MCF 10A (cell line): ENCODE measurements around the gene GPRC5A. TPM values are rescaled to one million over a fixed set of nuclear protein-coding genes. Genes with fewer than 3 reads are reported as not detected.
A peak's percentile ranks its signal among the peaks of the same experiment; 100 is the strongest.
"Not testable (repeated sequence)": the region's sequence is repeated elsewhere in the genome, so short reads cannot be mapped to it uniquely, and the experiment has no call there.

ENCODE experiments used
- Bru-seq: library from RNA; stranded (reverse); fragments of 400-500 nt; gene quantifications from one replicate; lab custom pipeline; 2021; lab: Mats Ljungman, UMichigan
- BruChase-seq, 2 experiments: library from RNA; stranded (reverse); fragments of 400-500 nt; gene quantifications; one replicate each; lab custom pipeline; 2021; lab: Mats Ljungman, UMichigan
- BruUV-seq: library from RNA; stranded (reverse); fragments of 400-500 nt; replicated peaks from 2 replicates; lab custom pipeline; 2021; lab: Mats Ljungman, UMichigan
- CTCF ChIA-PET: fragments of 300-600 bp; sonication (Branson Sonifier 250); formaldehyde crosslinking; extraction: SDS; loops from one replicate; lab custom pipeline; 2021; ENCODE audit warnings: antibody characterized with exemption, inconsistent platforms; lab: Yijun Ruan, JAX
- POLR2A ChIA-PET: fragments of 300-600, 350-650 bp; sonication (Branson Sonifier 250); formaldehyde crosslinking; extraction: SDS; loops from one replicate; lab custom pipeline; 2020; ENCODE audit warnings: antibody characterized with exemption, inconsistent platforms; lab: Yijun Ruan, JAX
- DNase-seq: peaks from one replicate; pipeline ENCODE4 v3.0.0-alpha.2; 2018; ENCODE audit not compliant: unreplicated experiment
- H3K27ac Mint-ChIP-seq: one replicate; pipeline ENCODE4 v1.8.0; 2022; ENCODE audit warnings: mild to moderate bottlenecking, low read depth, mixed read lengths; ENCODE audit not compliant: unreplicated experiment
- H3K27me3 Mint-ChIP-seq: one replicate; pipeline ENCODE4 v1.8.0; 2022; ENCODE audit warnings: mixed read lengths; ENCODE audit not compliant: insufficient read depth, unreplicated experiment
- H3K36me3 Mint-ChIP-seq: one replicate; pipeline ENCODE4 v1.8.0; 2022; ENCODE audit warnings: mild to moderate bottlenecking, moderate library complexity, mixed read lengths; ENCODE audit not compliant: insufficient read depth, unreplicated experiment
- H3K4me1 Mint-ChIP-seq: one replicate; pipeline ENCODE4 v1.8.0; 2022; ENCODE audit warnings: mixed read lengths; ENCODE audit not compliant: insufficient read depth, unreplicated experiment
- H3K4me3 Mint-ChIP-seq: one replicate; pipeline ENCODE4 v1.8.0; 2022; ENCODE audit warnings: mild to moderate bottlenecking, moderate library complexity, mixed read lengths; ENCODE audit not compliant: unreplicated experiment
- H3K9me3 Mint-ChIP-seq: one replicate; pipeline ENCODE4 v1.8.0; 2022; ENCODE audit warnings: mixed read lengths; ENCODE audit not compliant: unreplicated experiment
- CTCF ChIP-seq: fragments of 200-600 bp; IDR thresholded peaks from one replicate; pipeline ENCODE4 v1.8.0; 2022; ENCODE audit warnings: antibody characterized with exemption, mild to moderate bottlenecking; ENCODE audit not compliant: unreplicated experiment
- intact Hi-C: fragments of 100-400 bp; cut with micrococcal nuclease; formaldehyde crosslinking; loops from 2 replicates; pipeline ENCODE4 v1.14.1; 2022
- long read RNA-seq: library from polyadenylated mRNA; stranded (forward); transcript quantifications from one replicate; pipeline ENCODE4 v2.0.0, GENCODE V29; 2022
- total RNA-seq: library from RNA; stranded (reverse); gene quantifications from 2 replicates; pipeline ENCODE4 v1.2.3, GENCODE V29; 2022

The GPRC5A gene
- total RNA-seq, result 24.1 and 42.1 TPM in 2 replicates
- Bru-seq, nascent RNA, result percentile 87 among the genes with signal in this experiment
- BruChase-seq, experiment 1, labeled RNA remaining after a 6-hour chase, result percentile 85 among the genes with signal in this experiment
- percentile 87 among the genes with signal in this experiment for BruChase-seq, experiment 2, labeled RNA remaining after a 2-hour chase
- long read RNA-seq, full-length matches to known transcripts, result 38 of 45 reads
- long read RNA-seq, partial matches to known transcripts, result 3 of 45 reads
- long read RNA-seq, other reads (novel, unspliced or antisense), result 4 of 45 reads

- intact Hi-C loops, result loop anchor here (1.0 to 5.0 kb wide), 4 partner anchors 25 to 169 kb away; no protein-coding TSS in a partner anchor
- peaks cover 31% of the 10 kb centered on the region for H3K4me1 Mint-ChIP-seq
- ChIA-PET POLR2A (interaction anchor here (0.6 to 4.8 kb wide), 39 partner anchors 8 to 1879 kb away, joined by 3 to 123 read pairs (median 5); partner anchors contain the start of genes APOLD1, DDX47 and EMP1), CTCF (interaction anchor here (0.5 to 4.4 kb wide), 23 partner anchors 9 to 317 kb away, joined by 3 to 61 read pairs (median 5); no protein-coding TSS in a partner anchor)
- BruUV-seq, result no TSS peak
- peak within 1 kb of the TSS; percentile 87 for H3K27ac Mint-ChIP-seq
- H3K36me3 Mint-ChIP-seq, result no peaks in the 10 kb centered on the region
- no peaks in the 10 kb centered on the region for H3K9me3 Mint-ChIP-seq
- peak; percentile 97 for DNase-seq
- no peak for TF ChIP-seq CTCF
- no peaks in the 10 kb centered on the region for H3K27me3 Mint-ChIP-seq
- peak within 1 kb of the TSS; percentile 82 for H3K4me3 Mint-ChIP-seq
Measured at GRCh38 chr12:12891080-12891880, at the start of gene GPRC5A. Gene GPRC5A (plus strand): TSS chr12:12891562. CDS start chr12:12908250, 16,688 bp downstream.

- peaks cover 6% of the 10 kb centered on the region for H3K36me3 Mint-ChIP-seq
- POLR2A ChIA-PET, result interaction anchor here (0.6 to 1.6 kb wide), 4 partner anchors 9 to 34 kb away, joined by 4 to 5 read pairs (median 4); no protein-coding TSS in a partner anchor
- no peak for TF ChIP-seq CTCF
- no peaks in the 10 kb centered on the region for H3K27me3 Mint-ChIP-seq
- H3K9me3 Mint-ChIP-seq, result no peaks in the 10 kb centered on the region
- H3K4me3 Mint-ChIP-seq, result no peak overlapping the region
- no TSS peak for BruUV-seq
- peaks cover 17% of the 10 kb centered on the region for H3K4me1 Mint-ChIP-seq
- intact Hi-C loops, result no loop called here
- CTCF ChIA-PET, result no interaction called here
- H3K27ac Mint-ChIP-seq, result peak overlapping the region; percentile 22
- no peak for DNase-seq
Measured at GRCh38 chr12:12845794-12846243, 45.5 kb upstream of the GPRC5A start.

- CTCF ChIA-PET, result not testable (repeated sequence)
Measured at GRCh38 chr12:12846780-12847179, 44.6 kb upstream of the GPRC5A start.

GRCh38 chr12:12853435-12853834 lies 37.9 kb upstream of the GPRC5A start:
- CTCF ChIA-PET, result interaction anchor here (1.2 to 1.7 kb wide), 3 partner anchors 17 to 62 kb away, joined by 3 to 9 read pairs (median 7); no protein-coding TSS in a partner anchor
- BruUV-seq, result no TSS peak
- Mint-ChIP-seq H3K27me3 (no peaks in the 10 kb centered on the region), H3K4me1 (no peaks in the 10 kb centered on the region), H3K36me3 (no peaks in the 10 kb centered on the region), H3K27ac (no peak overlapping the region), H3K4me3 (no peak overlapping the region), H3K9me3 (no peaks in the 10 kb centered on the region)
- POLR2A ChIA-PET, result interaction anchor here (1.6 kb wide), 1 partner anchor 19 kb away, joined by 4 read pairs; no protein-coding TSS in a partner anchor
- DNase-seq, result no peak
- no peak for TF ChIP-seq CTCF
- intact Hi-C loops, result no loop called here

More at GRCh38 chr12:12846780-12847179, 44.6 kb upstream of the GPRC5A start:
- POLR2A ChIA-PET, result interaction anchor here (0.6 to 1.2 kb wide), 2 partner anchors 8 to 33 kb away, joined by 3 read pairs; no protein-coding TSS in a partner anchor
- H3K4me3 Mint-ChIP-seq, H3K9me3 Mint-ChIP-seq, H3K27me3 Mint-ChIP-seq, BruUV-seq, H3K36me3 Mint-ChIP-seq, DNase-seq, H3K27ac Mint-ChIP-seq, intact Hi-C loops: not testable (repeated sequence)
- peaks cover 17% of the 10 kb centered on the region for H3K4me1 Mint-ChIP-seq
